Measurements from ENCODE around the gene SPRR2E. TPM values are rescaled to one million over a fixed set of nuclear protein-coding genes. Genes with fewer than 3 reads are reported as not detected.

The SPRR2E gene
- total RNA-seq, 2 experiments from 2014 or later = not detected

Other genes starting within 250 kb of the SPRR2E start
- gene LCE7A, start 234.5 kb downstream of the SPRR2E start, total RNA-seq = not detected
- not detected for gene SMCP, start 216.2 kb downstream of the SPRR2E start, total RNA-seq
- not detected for gene IVL, start 186.0 kb downstream of the SPRR2E start, total RNA-seq
- not detected for gene SPRR5, start 147.3 kb downstream of the SPRR2E start, total RNA-seq
- not detected for gene SPRR4, start 123.9 kb downstream of the SPRR2E start, total RNA-seq
- gene SPRR1A, start 110.4 kb downstream of the SPRR2E start, total RNA-seq = not detected
- not detected for gene SPRR3, start 92.8 kb downstream of the SPRR2E start, total RNA-seq
- not detected for gene SPRR1B, start 63.3 kb downstream of the SPRR2E start, total RNA-seq
- not detected for gene SPRR2D, start 53.4 kb downstream of the SPRR2E start, total RNA-seq
- not detected for gene SPRR2A, start 37.0 kb downstream of the SPRR2E start, total RNA-seq
- not detected for gene SPRR2B, start 22.9 kb downstream of the SPRR2E start, total RNA-seq
- not detected for gene SPRR2F, start 19.0 kb upstream of the SPRR2E start, total RNA-seq
- not detected for gene SPRR2G, start 56.4 kb upstream of the SPRR2E start, total RNA-seq
- not detected for gene LELP1, start 108.9 kb upstream of the SPRR2E start, total RNA-seq
- not detected for gene PRR9, start 123.1 kb upstream of the SPRR2E start, total RNA-seq
- not detected for gene LORICRIN, start 165.2 kb upstream of the SPRR2E start, total RNA-seq
- gene PGLYRP3, start 218.4 kb upstream of the SPRR2E start, total RNA-seq = not detected

All from activated naive CD8-positive, alpha-beta T cell treated with anti-CD3 and anti-CD28 coated beads for 36 hours (primary cell).